ENCODE data around the gene ABCA2.

Gene ABCA2

DNA sequence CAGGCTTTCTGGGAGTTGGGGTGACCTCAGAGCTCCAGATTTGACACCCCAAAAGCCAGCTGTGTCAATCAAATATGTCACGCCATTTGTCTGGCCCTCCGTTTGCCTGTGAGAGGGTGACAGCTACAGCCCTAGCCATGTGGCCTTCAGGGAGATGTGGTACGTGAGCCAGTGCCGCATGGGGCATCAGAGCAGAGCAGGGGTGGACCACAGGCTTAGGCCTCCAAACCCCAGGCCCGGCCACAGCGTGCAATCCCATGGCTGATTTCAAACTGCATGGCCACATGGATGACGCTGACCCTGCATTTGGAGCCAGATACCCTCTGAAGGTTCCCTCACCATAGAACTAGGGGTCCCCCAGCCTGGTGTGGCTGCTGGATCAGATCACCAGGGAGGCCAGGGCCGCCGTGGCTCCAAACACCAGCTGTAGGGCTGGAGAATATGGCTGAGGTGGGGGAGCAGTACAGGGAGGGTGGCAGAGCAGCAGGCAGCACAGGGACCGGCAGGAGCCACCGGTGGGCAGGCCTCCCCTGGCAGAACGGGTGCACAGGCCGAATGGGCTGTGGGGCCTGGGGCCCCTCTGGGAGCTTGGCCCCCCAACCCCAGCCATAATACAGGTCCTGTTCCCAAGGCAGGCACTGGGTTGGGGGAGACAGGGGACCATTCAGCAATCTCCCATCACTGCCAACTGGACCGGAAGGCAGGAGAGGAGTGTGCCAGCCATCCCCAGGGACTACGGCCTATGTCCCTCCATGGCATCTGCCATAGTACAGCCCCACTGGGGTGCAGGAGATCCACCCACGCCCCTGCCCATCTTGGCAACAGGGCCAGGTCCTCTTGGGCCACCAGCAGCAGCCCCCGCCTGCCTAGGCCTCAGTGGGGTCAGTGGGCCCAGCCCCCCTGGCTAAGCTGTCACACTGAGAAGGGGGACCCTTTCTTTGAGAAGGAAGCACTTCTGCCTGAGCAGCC, 40.8 kb upstream of the ABCA2 start:
- Mint-ChIP-seq H3K27me3 (ENCODE audit: low read depth) (peaks cover 29% of the 10 kb centered on the region), H3K36me3 (ENCODE audit: low read depth) (no peaks in the 10 kb centered on the region), H3K27ac (no peak overlapping the region), H3K4me3 (peak overlapping the region; percentile 21 to 68 (median 38)), H3K9me3 (no peaks in the 10 kb centered on the region), H3K4me1 (peaks cover 7% of the 10 kb centered on the region)
- TF ChIP-seq, protein P1, sequence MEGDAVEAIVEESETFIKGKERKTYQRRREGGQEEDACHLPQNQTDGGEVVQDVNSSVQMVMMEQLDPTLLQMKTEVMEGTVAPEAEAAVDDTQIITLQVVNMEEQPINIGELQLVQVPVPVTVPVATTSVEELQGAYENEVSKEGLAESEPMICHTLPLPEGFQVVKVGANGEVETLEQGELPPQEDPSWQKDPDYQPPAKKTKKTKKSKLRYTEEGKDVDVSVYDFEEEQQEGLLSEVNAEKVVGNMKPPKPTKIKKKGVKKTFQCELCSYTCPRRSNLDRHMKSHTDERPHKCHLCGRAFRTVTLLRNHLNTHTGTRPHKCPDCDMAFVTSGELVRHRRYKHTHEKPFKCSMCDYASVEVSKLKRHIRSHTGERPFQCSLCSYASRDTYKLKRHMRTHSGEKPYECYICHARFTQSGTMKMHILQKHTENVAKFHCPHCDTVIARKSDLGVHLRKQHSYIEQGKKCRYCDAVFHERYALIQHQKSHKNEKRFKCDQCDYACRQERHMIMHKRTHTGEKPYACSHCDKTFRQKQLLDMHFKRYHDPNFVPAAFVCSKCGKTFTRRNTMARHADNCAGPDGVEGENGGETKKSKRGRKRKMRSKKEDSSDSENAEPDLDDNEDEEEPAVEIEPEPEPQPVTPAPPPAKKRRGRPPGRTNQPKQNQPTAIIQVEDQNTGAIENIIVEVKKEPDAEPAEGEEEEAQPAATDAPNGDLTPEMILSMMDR (IDR thresholded peaks at IDR 0.05; ENCODE audit: unreplicated experiment in 3 of 3) = no peak

DNA sequence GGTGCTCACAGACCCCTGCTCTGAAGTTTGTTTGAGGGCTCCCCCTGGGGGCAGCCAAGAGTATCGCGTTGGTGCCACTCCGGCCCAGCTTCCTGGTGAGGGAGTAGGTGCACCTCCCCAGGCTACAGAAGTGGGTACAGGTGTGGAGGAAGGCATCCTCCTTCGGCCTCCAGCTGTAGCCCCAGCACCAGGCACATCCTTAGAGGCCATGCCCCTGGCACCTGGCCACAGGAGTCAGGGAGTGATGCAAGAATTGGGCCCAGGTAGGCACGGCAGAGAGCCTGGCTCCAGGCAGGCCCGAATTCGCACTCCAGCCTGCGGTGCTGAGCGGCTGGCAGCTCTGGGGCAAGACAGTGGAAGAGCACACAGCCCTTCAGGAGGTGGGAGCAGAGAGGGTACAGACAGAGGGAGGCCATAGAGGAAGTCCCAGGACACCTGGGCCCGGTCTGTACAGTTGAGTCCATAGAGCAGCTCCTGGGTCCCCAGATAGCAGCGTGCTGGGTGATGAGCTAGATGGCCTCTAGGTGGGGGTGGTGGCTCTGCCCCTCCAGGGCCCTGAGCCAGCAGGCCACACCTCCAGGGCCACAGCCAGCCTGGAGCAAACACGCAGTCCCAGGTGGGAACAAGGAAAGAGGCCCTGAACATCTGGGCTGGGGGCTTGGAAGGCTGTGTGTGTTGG, 40.0 kb upstream of the ABCA2 start:
- H3K9me3 Mint-ChIP-seq = no peaks in the 10 kb centered on the region
- peaks cover 22% of the 10 kb centered on the region for H3K27me3 Mint-ChIP-seq (ENCODE audit: low read depth)
- peak overlapping the region in 1 of 3 experiments; percentile 31 for H3K27ac Mint-ChIP-seq
- peak overlapping the region; percentile 56 to 68 (median 61) for H3K4me3 Mint-ChIP-seq
- TF ChIP-seq, protein P1 (IDR thresholded peaks at IDR 0.05; ENCODE audit: unreplicated experiment in 3 of 3) = peak; percentile 69 to 72 (median 72)
- peaks cover 7% of the 10 kb centered on the region for H3K4me1 Mint-ChIP-seq
- no peaks in the 10 kb centered on the region for H3K36me3 Mint-ChIP-seq (ENCODE audit: low read depth)

DNA sequence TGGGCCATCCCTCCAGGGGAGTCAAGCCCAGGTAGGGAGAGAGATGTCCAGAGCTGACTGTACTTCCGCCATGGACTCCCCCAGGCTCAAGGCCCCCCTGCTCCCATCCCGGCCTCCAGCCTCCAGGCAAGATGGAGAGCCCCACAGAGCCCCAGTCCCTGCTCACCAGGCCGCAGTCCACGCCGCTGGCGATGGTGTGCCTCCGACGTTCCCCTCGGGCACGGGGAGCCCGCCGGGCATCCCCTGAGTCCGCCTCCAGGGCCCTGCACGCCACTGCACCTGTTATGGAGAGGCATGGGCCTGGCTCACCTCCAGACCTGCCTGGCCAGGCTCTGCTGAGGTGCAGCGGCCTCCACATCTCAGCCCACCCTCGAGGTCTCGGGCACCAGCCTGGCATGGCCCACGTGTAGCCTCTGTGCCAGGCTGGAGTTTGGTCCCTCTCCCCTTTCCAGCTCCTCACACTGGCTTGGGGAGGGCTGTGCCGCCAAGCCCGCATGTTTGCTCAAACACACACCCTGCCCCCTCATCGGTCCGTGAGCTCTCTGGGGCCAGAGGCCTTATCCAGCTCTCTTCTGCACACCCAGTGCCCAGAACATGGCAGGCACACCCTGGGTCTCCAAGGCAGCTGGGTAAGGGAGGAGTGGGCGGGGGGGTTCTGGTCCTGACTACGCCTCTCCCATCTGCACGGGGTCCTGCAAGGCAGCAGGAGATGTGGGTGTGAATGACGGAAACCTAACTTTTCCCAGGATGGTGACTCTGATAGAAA, 38.2 kb upstream of the ABCA2 start:
- Mint-ChIP-seq H3K27me3 (ENCODE audit: low read depth) (peaks cover 20% of the 10 kb centered on the region), H3K4me3 (no peak overlapping the region), H3K9me3 (no peaks in the 10 kb centered on the region)

DNA sequence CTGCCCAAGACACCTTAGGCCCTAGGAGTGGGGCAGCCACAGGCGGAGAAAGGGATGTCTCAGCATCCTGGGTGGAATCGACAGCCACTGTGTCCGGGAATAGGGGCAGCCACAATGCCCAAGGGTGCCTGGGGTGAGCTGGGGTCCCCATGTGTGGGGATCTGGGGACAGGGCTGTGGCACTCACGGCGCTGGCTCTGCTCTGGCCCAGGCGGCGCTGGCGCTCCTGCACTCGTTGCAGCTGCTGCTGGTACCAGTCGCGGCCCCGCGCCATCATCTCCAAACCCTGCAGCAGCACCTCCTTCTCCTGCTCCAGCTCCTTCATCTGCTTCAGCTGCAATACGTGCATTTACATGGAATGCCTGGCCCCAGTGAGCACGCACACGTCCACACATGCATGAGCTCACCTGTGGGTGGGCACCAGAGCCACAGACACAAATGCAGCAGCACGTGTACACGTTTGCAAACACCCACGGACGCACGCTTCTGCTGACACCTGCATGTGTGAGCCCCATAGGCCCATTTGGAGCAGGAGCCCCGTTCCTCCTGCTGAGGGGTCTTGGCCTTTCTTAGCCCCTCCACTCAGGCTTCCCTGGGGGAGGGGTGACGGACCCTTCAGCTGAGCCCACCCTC, 37.4 kb upstream of the ABCA2 start:
- Mint-ChIP-seq H3K9me3 (no peaks in the 10 kb centered on the region), H3K27ac (no peak overlapping the region), H3K36me3 (ENCODE audit: low read depth) (no peaks in the 10 kb centered on the region), H3K27me3 (ENCODE audit: low read depth) (peaks cover 20% of the 10 kb centered on the region), H3K4me3 (no peak overlapping the region), H3K4me1 (no peaks in the 10 kb centered on the region)
- TF ChIP-seq, protein P1 (IDR thresholded peaks at IDR 0.05; ENCODE audit: unreplicated experiment in 3 of 3) = no peak

More for the DNA sequence above, 38.2 kb upstream of the ABCA2 start:
- no peaks in the 10 kb centered on the region for H3K36me3 Mint-ChIP-seq (ENCODE audit: low read depth)
- H3K27ac Mint-ChIP-seq = no peak overlapping the region
- peaks cover 6% of the 10 kb centered on the region for H3K4me1 Mint-ChIP-seq
- TF ChIP-seq, protein P1 (IDR thresholded peaks at IDR 0.05; ENCODE audit: unreplicated experiment in 3 of 3) = no peak

DNA sequence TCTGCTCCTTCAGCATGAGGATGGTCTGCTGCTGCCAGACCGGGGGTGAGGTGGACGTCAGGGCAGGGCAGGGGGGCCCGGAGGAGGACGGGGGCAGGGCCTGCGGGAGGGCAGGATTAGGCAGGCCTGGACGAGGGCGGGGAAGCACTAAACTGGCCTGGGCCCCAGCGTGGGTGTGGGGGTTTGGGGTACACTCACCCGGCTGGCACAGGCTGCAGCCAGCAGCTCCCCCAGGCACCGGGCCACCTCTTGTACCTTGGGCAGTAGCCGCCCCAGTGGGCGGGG, 36.8 kb upstream of the ABCA2 start:
- TF ChIP-seq, protein P1 (IDR thresholded peaks at IDR 0.05; ENCODE audit: unreplicated experiment in 3 of 3) = no peak
- Mint-ChIP-seq H3K27ac (no peak overlapping the region), H3K27me3 (ENCODE audit: low read depth) (peaks cover 20% of the 10 kb centered on the region), H3K36me3 (ENCODE audit: low read depth) (no peaks in the 10 kb centered on the region), H3K9me3 (no peaks in the 10 kb centered on the region), H3K4me1 (no peaks in the 10 kb centered on the region), H3K4me3 (no peak overlapping the region)

Data from nephron (organoid).